K562 (cell line): ENCODE results near the gene PLK1. TPM values are rescaled to one million over a fixed set of nuclear protein-coding genes. Genes with fewer than 3 reads are reported as not detected.

Source experiments
- ATAC-seq: fragments of 200-7000 bp; cut with Tn5 transposase; 3 replicates; pipeline ENCODE4 v1.9.1; 2020; ENCODE audit warnings: moderate library complexity
- BruUV-seq: library from RNA; stranded (reverse); fragments of 400-500 nt; replicated peaks from 2 replicates; lab custom pipeline; 2021; lab: Mats Ljungman, UMichigan
- CTCF ChIA-PET: fragments of 300-600 bp; formaldehyde crosslinking; extraction: SDS; loops from one replicate; lab custom pipeline; 2021; ENCODE audit warnings: low intra/inter-chr PET ratio; lab: Yijun Ruan, JAX
- POLR2A ChIA-PET: fragments of 300-600, 350-650 bp; sonication (Branson Sonifier 250); formaldehyde crosslinking; extraction: SDS; loops from one replicate; lab custom pipeline; 2021; ENCODE audit warnings: antibody characterized with exemption, inconsistent platforms; lab: Yijun Ruan, JAX
- DNase-seq, 4 experiments: peaks; one replicate each; pipeline versions ENCODE4 v3.0.0 to v3.0.0-alpha.2; 2011 to 2018; ENCODE audit warnings: low spot score in 3 of 4, mixed read lengths in 3 of 4; ENCODE audit errors: extremely low read depth in 1 of 4
- FAIRE-seq: peaks from 2 replicates; lab custom pipeline; 2011; peaks lifted over from hg19 to GRCh38; lab: Jason Lieb, UNC
- H2AFZ ChIP-seq: 2 replicates; pipeline ENCODE4 v1.6.0; 2011; ENCODE audit warnings: low read depth, low read length, control low read depth, inconsistent platforms
- H3K27ac ChIP-seq: fragments of 200-600 bp; 3 replicates; pipeline ENCODE4 v1.8.0; 2011; ENCODE audit warnings: low read depth, mild to moderate bottlenecking, control low read depth, inconsistent platforms, low read length, moderate library complexity, mixed read lengths; ENCODE audit errors: extremely low read depth
- H3K27me3 ChIP-seq, 2 experiments: fragments of 300-600 bp in 1 of 2; 2 replicates in 1 of 2; 3 replicates in 1 of 2; pipeline versions ENCODE4 v1.6.0 to v1.8.0; 2011; ENCODE audit warnings: inconsistent platforms in 2 of 2, low read length in 2 of 2, mild to moderate bottlenecking in 1 of 2, mixed read lengths in 1 of 2, moderate library complexity in 1 of 2; ENCODE audit not compliant: control insufficient read depth in 2 of 2, insufficient read depth in 2 of 2
- H3K36me3 ChIP-seq: fragments of 300-600 bp; 3 replicates; pipeline ENCODE4 v1.8.0; 2011; ENCODE audit warnings: mild to moderate bottlenecking, low read length, inconsistent platforms; ENCODE audit not compliant: control insufficient read depth, insufficient read depth
- H3K4me1 ChIP-seq, 2 experiments: fragments of 200-600 bp in 1 of 2; replicated peaks in 1 of 2; 2 replicates in 1 of 2; 3 replicates in 1 of 2; pipeline versions ENCODE4 v1.5.1 to v1.8.0; 2011; ENCODE audit warnings: inconsistent platforms in 2 of 2, low read length in 2 of 2, mild to moderate bottlenecking in 1 of 2, mixed read lengths in 1 of 2, moderate library complexity in 1 of 2; ENCODE audit not compliant: control insufficient read depth in 2 of 2, insufficient read depth in 2 of 2
- H3K4me2 ChIP-seq: 2 replicates; pipeline ENCODE4 v1.6.1; 2011; ENCODE audit warnings: low read length, control low read depth, inconsistent platforms, mixed read lengths; ENCODE audit not compliant: insufficient read depth
- H3K4me3 ChIP-seq: fragments of 200-600 bp; sonication (generic), shearing (Covaris generic); 2 replicates; pipeline ENCODE4 v1.5.1; 2016; ENCODE audit warnings: control low read depth, inconsistent platforms
- H3K79me2 ChIP-seq: fragments of 200-600 bp; 3 replicates; pipeline ENCODE4 v1.8.0; 2011; ENCODE audit warnings: low read length, inconsistent platforms; ENCODE audit not compliant: control insufficient read depth, insufficient read depth
- H3K9ac ChIP-seq, 2 experiments: 2 replicates each; pipeline versions ENCODE4 v1.6.0 to v1.6.1; 2011; ENCODE audit warnings: low read depth in 2 of 2, low read length in 2 of 2, control low read depth in 1 of 2, inconsistent platforms in 1 of 2, mild to moderate bottlenecking in 1 of 2, mixed read lengths in 1 of 2; ENCODE audit not compliant: insufficient read depth in 1 of 2
- H3K9me1 ChIP-seq: one replicate; pipeline ENCODE4 v1.6.0; 2011; ENCODE audit warnings: inconsistent platforms, mild to moderate bottlenecking, low read length, moderate library complexity; ENCODE audit not compliant: control insufficient read depth, insufficient read depth
- H3K9me3 ChIP-seq: replicated peaks from 2 replicates; pipeline ENCODE4 v1.5.1; 2011; ENCODE audit warnings: low read depth, low read length, inconsistent platforms; ENCODE audit not compliant: control insufficient read depth, insufficient read depth
- H4K20me1 ChIP-seq: replicated peaks from 2 replicates; pipeline ENCODE4 v1.6.1; 2011; ENCODE audit warnings: low read length, inconsistent platforms, mixed read lengths; ENCODE audit not compliant: control insufficient read depth, insufficient read depth
- DMBX1 ChIP-seq: fragments of 250-450 bp; sonication (Bioruptor Pico); IDR thresholded peaks from 2 replicates; pipeline ENCODE4 v1.8.0; 2022; ENCODE audit warnings: inconsistent platforms, mild to moderate bottlenecking, moderate library complexity, borderline replicate concordance
- DPF2 ChIP-seq: fragments of 450-650 bp; IDR thresholded peaks from 2 replicates; pipeline ENCODE4 v1.6.1; 2016
- ILK ChIP-seq: fragments of 450-650 bp; IDR thresholded peaks from 2 replicates; pipeline ENCODE4 v1.6.1; 2016; ENCODE audit warnings: missing genetic modification characterization, low read depth, mild to moderate bottlenecking, missing compliant biosample characterization, moderate library complexity, borderline replicate concordance
- MAZ ChIP-seq, 2 experiments: fragments of 450-650 bp in 1 of 2; sonication (generic) in 1 of 2; formaldehyde crosslinking; IDR thresholded peaks in 1 of 2; conservative IDR thresholded peaks in 1 of 2; 2 replicates each; pipeline versions ENCODE4 v1.4.0 to v1.5.0; 2020; ENCODE audit warnings: mild to moderate bottlenecking in 1 of 2, missing genetic modification reagents in 1 of 2
- MBD2 ChIP-seq: sonication (generic); IDR thresholded peaks from 2 replicates; pipeline ENCODE4 v1.6.1; 2016; ENCODE audit warnings: low read depth, borderline replicate concordance
- ZNF253 ChIP-seq: fragments of 250-450 bp; sonication (Bioruptor Pico); conservative IDR thresholded peaks from 2 replicates; pipeline ENCODE4 v1.6.1; 2021; ENCODE audit warnings: mild to moderate bottlenecking
- ZNF444 ChIP-seq: fragments of 250-450 bp; sonication (Bioruptor Pico); IDR thresholded peaks from 2 replicates; pipeline ENCODE4 v1.4.0; 2020; ENCODE audit warnings: mild to moderate bottlenecking, moderate library complexity
- WGBS: fragments of 100-300 bp; shearing (Covaris generic); methylation state at CpG from one replicate; pipeline ENCODE4 v1.1.6; 2016; ENCODE audit warnings: low coverage, mixed read lengths; ENCODE audit not compliant: insufficient coverage; ENCODE audit errors: missing lambda C conversion rate; 5-methylcytosine and 5-hydroxymethylcytosine counted together
- in situ Hi-C: fragments of 300-500 bp; cut with MboI; formaldehyde crosslinking; loops from 4 replicates; pipeline ENCODE4 v1.15.0; 2018; ENCODE audit warnings: inconsistent platforms, mixed read lengths
- intact Hi-C: fragments of 100-400 bp; cut with micrococcal nuclease; formaldehyde crosslinking; loops from 2 replicates; pipeline ENCODE4 v1.14.2; 2022
- polyA plus RNA-seq, 8 experiments: library from polyadenylated mRNA; depleted of rRNA in 4 of 8; stranded (reverse) in 5 of 8; unstranded in 3 of 8; fragments of >200 nt; fragmentation: Nextera tagmentation in 2 of 8; fragmentation: Illumina TruSeq in 1 of 8; extraction: Ambion mirVana in 2 of 8; extraction: Trizol in 1 of 8; gene quantifications; 2 replicates each; pipeline versions ENCODE4 v1.2.1 to v1.2.3, GENCODE V29; 2011 to 2014; ENCODE audit warnings: inconsistent platforms in 1 of 8, missing spikeins in 1 of 8
- total RNA-seq, 7 experiments: library from RNA; depleted of rRNA in 6 of 7; stranded (reverse); fragments of >200 nt in 6 of 7; fragmentation: Illumina TruSeq in 2 of 7; extraction: Trizol in 2 of 7; gene quantifications; 2 replicates each; pipeline versions ENCODE4 v1.2.1 to v1.2.3, GENCODE V29; 2011 to 2021; ENCODE audit warnings: low replicate concordance in 1 of 7
- TF ChIP-seq, protein P1 (sequence below): IDR thresholded peaks from 2 replicates; pipeline ENCODE4 v1.6.1; 2012; ENCODE audit warnings: low read depth, low read length, improper control_type of control experiment, borderline replicate concordance

The PLK1 gene
- total and polyA plus RNA-seq, 9 of the 15 experiments (the other 6 are each of a cell fraction or from before 2014, with no cell fraction given), result 13.6 to 212 (median 45.5) TPM

- Histone ChIP-seq H3K4me3 (no peak overlapping the region), H3K9me3 (no peaks in the 10 kb centered on the region), H2AFZ (no peak overlapping the region), H3K4me1 (peaks cover 19 to 28% of the 10 kb centered on the region in 2 experiments; a peak in 4 of 5 replicates), H3K4me2 (no peak overlapping the region), H4K20me1 (peaks cover 16% of the 10 kb centered on the region), H3K79me2 (peaks cover 40% of the 10 kb centered on the region), H3K9me1 (no peaks in the 10 kb centered on the region), H3K36me3 (peaks cover 48% of the 10 kb centered on the region), H3K9ac (no peak overlapping the region), H3K27ac (no peak overlapping the region), H3K27me3 (no peaks in the 10 kb centered on the region)
- ATAC-seq (no peak), DNase-seq (no peak), FAIRE-seq (no peak)
- WGBS, result 95% methylated on average over 2 of the region's 2 CpGs
- in situ Hi-C loops, result no loop called here
- BruUV-seq, result no TSS peak
- ChIA-PET POLR2A (interaction anchor here (0.5 to 5.0 kb wide), 13 partner anchors 9 to 1432 kb away, joined by 3 to 66 read pairs (median 3); no protein-coding TSS in a partner anchor), CTCF (no interaction called here)
- TF ChIP-seq MAZ (CRISPR knock-in tag; conservative IDR thresholded peaks at IDR 0.05 in 1 of 2, IDR thresholded peaks at IDR 0.05 in 1 of 2) (no peak), ILK (no peak), ZNF253 (CRISPR knock-in tag) (no peak), MBD2 (no peak), ZNF444 (no peak), DPF2 (no peak), DMBX1 (CRISPR knock-in tag) (no peak)
- TF ChIP-seq, protein P1, sequence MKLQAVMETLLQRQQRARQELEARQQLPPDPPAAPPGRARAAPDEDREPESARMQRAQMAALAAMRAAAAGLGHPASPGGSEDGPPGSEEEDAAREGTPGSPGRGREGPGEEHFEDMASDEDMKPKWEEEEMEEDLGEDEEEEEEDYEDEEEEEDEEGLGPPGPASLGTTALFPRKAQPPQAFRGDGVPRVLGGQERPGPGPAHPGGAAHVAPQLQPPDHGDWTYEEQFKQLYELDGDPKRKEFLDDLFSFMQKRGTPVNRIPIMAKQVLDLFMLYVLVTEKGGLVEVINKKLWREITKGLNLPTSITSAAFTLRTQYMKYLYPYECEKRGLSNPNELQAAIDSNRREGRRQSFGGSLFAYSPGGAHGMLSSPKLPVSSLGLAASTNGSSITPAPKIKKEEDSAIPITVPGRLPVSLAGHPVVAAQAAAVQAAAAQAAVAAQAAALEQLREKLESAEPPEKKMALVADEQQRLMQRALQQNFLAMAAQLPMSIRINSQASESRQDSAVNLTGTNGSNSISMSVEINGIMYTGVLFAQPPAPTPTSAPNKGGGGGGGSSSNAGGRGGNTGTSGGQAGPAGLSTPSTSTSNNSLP, result no peak
- intact Hi-C loops, result no loop called here
Observed at GRCh38 chr16:23676924-23677480, 1.7 kb upstream of the PLK1 start.
